B cell (primary cell): ENCODE measurements around the gene CCN5. TPM values are rescaled to one million over a fixed set of nuclear protein-coding genes. Genes with fewer than 3 reads are reported as not detected.

Source experiments
- ATAC-seq: fragments of 200-7000 bp; cut with Tn5 transposase; one replicate; pipeline ENCODE4 v1.10.0; 2021; ENCODE audit warnings: low read depth, mild to moderate bottlenecking, moderate number of reproducible peaks, moderate library complexity
- CTCF ChIA-PET: fragments of 350-600 bp; sonication (Branson Sonifier 250); formaldehyde crosslinking; loops from one replicate; lab custom pipeline; 2021; ENCODE audit warnings: antibody characterized with exemption, inconsistent platforms; lab: Charles Lee
- POLR2A ChIA-PET: fragments of 350-600 bp; sonication (Branson Sonifier 250); formaldehyde crosslinking; loops from one replicate; lab custom pipeline; 2021; ENCODE audit warnings: antibody characterized with exemption; lab: Charles Lee
- DNase-seq: peaks from one replicate; pipeline ENCODE4 v3.0.0; 2013
- H2AFZ ChIP-seq: 2 replicates; pipeline ENCODE4 v1.6.1; 2012; ENCODE audit warnings: mild to moderate bottlenecking, low read depth, low read length; ENCODE audit not compliant: insufficient read depth, poor library complexity, severe bottlenecking
- H3K27ac ChIP-seq, 2 donors: 1 replicate in 1 of 2; 2 replicates in 1 of 2; pipeline ENCODE4 v1.5.1; 2012 to 2013; ENCODE audit warnings: low read length in 2 of 2, mild to moderate bottlenecking in 2 of 2, moderate library complexity in 1 of 2
- H3K27me3 ChIP-seq, 4 experiments: fragments of 200-600 bp in 1 of 4; sonication (generic) in 1 of 4; replicated peaks in 1 of 4; 1 replicate in 2 of 4; 2 replicates in 2 of 4; pipeline versions ENCODE4 v1.6.1 to v1.7.0; 2013 to 2016; ENCODE audit warnings: low read length in 3 of 4, mild to moderate bottlenecking in 2 of 4, mixed read lengths in 1 of 4, moderate library complexity in 1 of 4; ENCODE audit not compliant: insufficient read depth in 4 of 4, control insufficient read depth in 3 of 4; ENCODE audit errors: control extremely low read depth in 1 of 4
- H3K36me3 ChIP-seq, 2 experiments: replicated peaks in 1 of 2; 1 replicate in 1 of 2; 2 replicates in 1 of 2; pipeline versions ENCODE4 v1.6.1 to v1.7.1; 2013; ENCODE audit warnings: low read length in 1 of 2; ENCODE audit not compliant: insufficient read depth in 2 of 2, control insufficient read depth in 1 of 2; ENCODE audit errors: control extremely low read depth in 1 of 2, extremely low read depth in 1 of 2
- H3K4me1 ChIP-seq, 2 donors: fragments of 200-600 bp in 1 of 2; sonication (generic) in 1 of 2; 1 replicate in 1 of 2; 2 replicates in 1 of 2; pipeline versions ENCODE4 v1.5.1 to v1.6.1; 2013 to 2017; ENCODE audit warnings: low read length in 2 of 2; ENCODE audit not compliant: control insufficient read depth in 2 of 2, insufficient read depth in 2 of 2
- H3K4me2 ChIP-seq: replicated peaks from 2 replicates; pipeline ENCODE3; 2012; ENCODE audit warnings: mild to moderate bottlenecking, low read depth, low read length; ENCODE audit not compliant: poor library complexity, severe bottlenecking
- H3K4me3 ChIP-seq, 5 experiments: fragments of 200-600 bp in 1 of 5; sonication (generic) in 1 of 5; 1 replicate in 3 of 5; 2 replicates in 2 of 5; pipeline versions ENCODE4 v1.5.1 to v1.7.0; 2011 to 2016; ENCODE audit warnings: low read length in 4 of 5, mild to moderate bottlenecking in 4 of 5, low read depth in 2 of 5, control low read depth in 1 of 5, moderate library complexity in 1 of 5; ENCODE audit not compliant: insufficient read depth in 1 of 5; ENCODE audit errors: control extremely low read depth in 1 of 5, extremely low read depth in 1 of 5
- H3K79me2 ChIP-seq: fragments of 200-600 bp; sonication (generic); one replicate; pipeline ENCODE4 v1.6.0; 2016; ENCODE audit warnings: low read length; ENCODE audit not compliant: control insufficient read depth, insufficient read depth
- H3K9ac ChIP-seq: fragments of 200-600 bp; sonication (generic); 2 replicates; pipeline ENCODE4 v1.6.1; 2017; ENCODE audit warnings: mild to moderate bottlenecking, low read length, moderate library complexity
- H3K9me3 ChIP-seq, 3 donors: one replicate each; pipeline versions ENCODE4 v1.6.1 to v1.7.1; 2013; ENCODE audit warnings: low read length in 2 of 3; ENCODE audit not compliant: control insufficient read depth in 2 of 3, insufficient read depth in 1 of 3; ENCODE audit errors: control extremely low read depth in 1 of 3
- H4K20me1 ChIP-seq: 2 replicates; pipeline ENCODE4 v1.6.0; 2012; ENCODE audit warnings: mild to moderate bottlenecking, low read length; ENCODE audit not compliant: insufficient read depth, control insufficient read depth, poor library complexity, severe bottlenecking
- H3K27ac Mint-ChIP-seq: one replicate; pipeline ENCODE4 v1.8.0; 2021; ENCODE audit warnings: mixed read lengths
- H3K27me3 Mint-ChIP-seq: one replicate; pipeline ENCODE4 v1.8.0; 2021; ENCODE audit warnings: mixed read lengths
- H3K4me1 Mint-ChIP-seq: one replicate; pipeline ENCODE4 v1.8.0; 2021; ENCODE audit warnings: mixed read lengths
- H3K4me3 Mint-ChIP-seq: one replicate; pipeline ENCODE4 v1.8.0; 2021; ENCODE audit warnings: mixed read lengths
- H3K9me3 Mint-ChIP-seq: one replicate; pipeline ENCODE4 v1.8.0; 2022; ENCODE audit warnings: mixed read lengths; ENCODE audit not compliant: insufficient read depth
- EZH2 ChIP-seq: IDR thresholded peaks from 2 replicates; pipeline ENCODE4 v1.6.1; 2012; ENCODE audit warnings: borderline replicate concordance, low read depth, mild to moderate bottlenecking, moderate library complexity, low read length; ENCODE audit not compliant: insufficient read depth, poor library complexity, severe bottlenecking
- WGBS: methylation state at CpG from one replicate; pipeline ENCODE4 v1.1.5; 2013; ENCODE audit warnings: missing lambda C conversion rate; ENCODE audit not compliant: insufficient coverage; 5-methylcytosine and 5-hydroxymethylcytosine counted together
- intact Hi-C: fragments of 100-400 bp; cut with micrococcal nuclease; formaldehyde crosslinking; loops from one replicate; pipeline ENCODE4 v1.10.0; 2022
- polyA plus RNA-seq: library from polyadenylated mRNA; depleted of rRNA; stranded (reverse); fragments of >200 nt; gene quantifications from 2 replicates; pipeline ENCODE4 v1.2.3, GENCODE V29; 2012
- total RNA-seq, 2 donors: library from RNA; stranded (reverse); fragments of 120-200 nt in 1 of 2; gene quantifications; 1 replicate in 1 of 2; 2 replicates in 1 of 2; pipeline versions ENCODE4 v1.2.3 to v1.2.4, GENCODE V29; 2013 to 2022
- TF ChIP-seq, protein P1 (sequence below): fragments of 200-600 bp; IDR thresholded peaks from one replicate; pipeline ENCODE4 v1.8.0; 2022; ENCODE audit warnings: antibody characterized with exemption, mild to moderate bottlenecking

Gene CCN5
- total and polyA plus RNA-seq, 2 donors (not counting 1 experiment from before 2014, with no cell fraction given) = not detected

DNA sequence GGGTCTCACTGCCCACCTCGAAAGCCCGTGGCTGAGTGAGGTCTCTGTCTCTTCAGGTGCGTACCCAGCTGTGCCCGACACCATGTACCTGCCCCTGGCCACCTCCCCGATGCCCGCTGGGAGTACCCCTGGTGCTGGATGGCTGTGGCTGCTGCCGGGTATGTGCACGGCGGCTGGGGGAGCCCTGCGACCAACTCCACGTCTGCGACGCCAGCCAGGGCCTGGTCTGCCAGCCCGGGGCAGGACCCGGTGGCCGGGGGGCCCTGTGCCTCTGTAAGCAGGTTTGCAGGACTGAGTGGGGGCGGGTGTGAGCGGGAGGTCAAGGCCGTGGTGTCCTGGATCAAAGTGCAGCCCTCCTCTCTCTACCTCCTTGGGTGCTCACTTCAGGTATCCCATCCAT is 4.7 kb downstream of the CCN5 start:
- H3K4me1 Mint-ChIP-seq = no peaks in the 10 kb centered on the region
- H3K27me3 ChIP-seq = no peaks in the 10 kb centered on the region
- no peak overlapping the region for H3K9ac ChIP-seq
- H3K4me3 ChIP-seq = no peak overlapping the region
- no peak overlapping the region for H3K27ac ChIP-seq
- no peaks in the 10 kb centered on the region for H3K9me3 ChIP-seq
- no peak for ATAC-seq
- H3K79me2 ChIP-seq = no peaks in the 10 kb centered on the region
- H3K9me3 Mint-ChIP-seq = no peaks in the 10 kb centered on the region
- no peak overlapping the region for H2AFZ ChIP-seq
- CTCF ChIA-PET = no interaction called here
- no peaks in the 10 kb centered on the region for H3K27me3 Mint-ChIP-seq
- 98% methylated on average over 18 of the region's 19 CpGs for WGBS
- no peak overlapping the region for H3K4me2 ChIP-seq
- no peak for TF ChIP-seq EZH2
- TF ChIP-seq, protein P1, sequence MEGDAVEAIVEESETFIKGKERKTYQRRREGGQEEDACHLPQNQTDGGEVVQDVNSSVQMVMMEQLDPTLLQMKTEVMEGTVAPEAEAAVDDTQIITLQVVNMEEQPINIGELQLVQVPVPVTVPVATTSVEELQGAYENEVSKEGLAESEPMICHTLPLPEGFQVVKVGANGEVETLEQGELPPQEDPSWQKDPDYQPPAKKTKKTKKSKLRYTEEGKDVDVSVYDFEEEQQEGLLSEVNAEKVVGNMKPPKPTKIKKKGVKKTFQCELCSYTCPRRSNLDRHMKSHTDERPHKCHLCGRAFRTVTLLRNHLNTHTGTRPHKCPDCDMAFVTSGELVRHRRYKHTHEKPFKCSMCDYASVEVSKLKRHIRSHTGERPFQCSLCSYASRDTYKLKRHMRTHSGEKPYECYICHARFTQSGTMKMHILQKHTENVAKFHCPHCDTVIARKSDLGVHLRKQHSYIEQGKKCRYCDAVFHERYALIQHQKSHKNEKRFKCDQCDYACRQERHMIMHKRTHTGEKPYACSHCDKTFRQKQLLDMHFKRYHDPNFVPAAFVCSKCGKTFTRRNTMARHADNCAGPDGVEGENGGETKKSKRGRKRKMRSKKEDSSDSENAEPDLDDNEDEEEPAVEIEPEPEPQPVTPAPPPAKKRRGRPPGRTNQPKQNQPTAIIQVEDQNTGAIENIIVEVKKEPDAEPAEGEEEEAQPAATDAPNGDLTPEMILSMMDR = no peak
- no peak overlapping the region for H3K27ac Mint-ChIP-seq
- no peaks in the 10 kb centered on the region for H3K4me1 ChIP-seq
- no peak overlapping the region for H3K4me3 Mint-ChIP-seq
- no peaks in the 10 kb centered on the region for H4K20me1 ChIP-seq
- H3K36me3 ChIP-seq = no peaks in the 10 kb centered on the region
- POLR2A ChIA-PET = no interaction called here
- DNase-seq = no peak
- intact Hi-C loops = no loop called here

DNA sequence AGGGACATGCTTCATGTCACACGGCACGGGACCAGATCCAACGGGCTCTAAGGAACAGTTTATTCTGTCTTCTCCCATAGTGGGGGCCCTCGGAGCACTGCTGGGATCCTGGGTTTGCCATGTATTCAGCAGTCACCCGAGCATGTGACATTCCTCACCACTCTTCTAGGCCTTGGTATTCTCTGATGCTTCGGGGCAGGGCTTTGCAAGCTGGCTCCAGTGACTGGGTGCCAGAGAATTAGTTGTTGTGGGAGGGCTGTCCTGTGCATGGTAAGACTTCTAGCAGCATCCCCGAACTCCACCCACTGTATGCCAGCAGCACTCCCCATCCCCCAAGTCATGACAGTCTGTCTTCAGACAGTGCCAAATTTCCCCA is 5.4 kb downstream of the CCN5 start:
- POLR2A ChIA-PET = interaction anchor here (0.6 kb wide), 1 partner anchor 35 kb away, joined by 3 read pairs; no protein-coding TSS in a partner anchor
- Histone ChIP-seq H2AFZ (no peak overlapping the region), H3K79me2 (no peaks in the 10 kb centered on the region), H3K4me1 (no peaks in the 10 kb centered on the region), H3K9ac (no peak overlapping the region), H3K9me3 (no peaks in the 10 kb centered on the region), H3K4me2 (no peak overlapping the region), H3K27ac (no peak overlapping the region), H4K20me1 (no peaks in the 10 kb centered on the region), H3K36me3 (no peaks in the 10 kb centered on the region), H3K4me3 (no peak overlapping the region), H3K27me3 (no peaks in the 10 kb centered on the region)
- ATAC-seq (no peak), DNase-seq (no peak)
- H3K9me3 Mint-ChIP-seq = no peaks in the 10 kb centered on the region
- 90% methylated on average over 5 of the region's 7 CpGs for WGBS
- TF ChIP-seq EZH2 = no peak
- TF ChIP-seq, protein P1 = no peak
- H3K4me3 Mint-ChIP-seq = no peak overlapping the region
- H3K27me3 Mint-ChIP-seq = no peaks in the 10 kb centered on the region
- H3K4me1 Mint-ChIP-seq = no peaks in the 10 kb centered on the region
- no peak overlapping the region for H3K27ac Mint-ChIP-seq
- CTCF ChIA-PET = no interaction called here
- intact Hi-C loops = no loop called here
